GM12872 (cell line): ENCODE results near the gene SMG9.

ENCODE experiments used
- CTCF ChIP-seq: IDR thresholded peaks from 3 replicates; pipeline ENCODE4 v1.5.1; 2011; ENCODE audit warnings: low read depth, mild to moderate bottlenecking, low read length, moderate library complexity; ENCODE audit not compliant: insufficient read depth

The SMG9 gene

GRCh38 chr19:43755256-43755801, 567 bp upstream of the SMG9 start:
- TF ChIP-seq CTCF, result no peak

DNA sequence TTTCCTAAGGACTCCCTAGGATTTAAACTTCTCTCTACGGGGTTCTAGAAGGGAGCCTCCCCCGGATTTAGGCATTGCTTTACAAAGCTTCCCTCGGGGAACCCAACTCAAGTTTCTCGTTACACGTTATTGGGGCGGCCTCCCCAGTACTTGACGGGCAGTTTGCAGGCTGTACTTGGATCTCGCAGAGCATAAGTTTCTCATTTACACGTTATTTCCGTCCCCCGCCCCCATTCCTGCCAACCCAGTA, 584 bp downstream of the SMG9 start:
- TF ChIP-seq CTCF, result no peak

GRCh38 chr19:43752287-43752875, 2.4 kb downstream of the SMG9 start:
- TF ChIP-seq CTCF, result no peak

DNA sequence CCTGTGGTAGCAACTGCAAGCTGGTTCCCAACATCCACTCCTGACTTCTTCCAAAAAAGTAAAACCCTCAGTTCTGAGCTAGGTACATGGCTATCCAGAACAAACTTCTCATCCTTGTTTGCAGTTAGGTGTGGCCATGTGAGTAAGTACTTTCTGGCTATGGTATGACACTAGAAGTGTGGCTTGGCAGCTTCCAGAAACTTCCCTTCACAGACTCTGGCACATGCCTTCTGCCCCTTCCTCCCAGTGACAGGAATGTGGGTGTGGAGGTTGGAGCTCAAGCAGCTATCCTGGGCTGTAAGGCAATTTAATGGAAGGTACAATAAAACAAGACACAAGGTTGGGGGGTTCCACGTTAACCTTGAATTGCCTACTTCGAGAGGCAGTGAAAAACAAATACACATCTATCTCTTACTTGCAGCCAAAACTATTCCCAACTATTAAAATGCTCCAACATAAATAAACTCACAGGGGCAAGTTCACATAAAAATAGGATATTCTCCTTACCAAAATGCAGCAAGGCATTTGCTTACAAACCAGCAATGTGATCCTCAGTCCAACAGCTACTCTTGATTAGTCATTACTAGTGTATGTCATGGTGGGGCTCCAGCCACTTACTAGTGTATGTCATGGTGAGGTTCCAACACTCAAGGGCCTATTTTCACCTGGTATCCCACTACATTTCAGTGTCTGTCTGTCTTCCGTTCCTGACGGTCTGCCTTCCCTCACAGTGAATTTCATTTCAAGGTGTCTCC, 3.1 kb downstream of the SMG9 start:
- TF ChIP-seq CTCF, result no peak

GRCh38 chr19:43749898-43750297, 4.9 kb downstream of the SMG9 start:
- no peak for TF ChIP-seq CTCF

GRCh38 chr19:43749152-43749551, 5.6 kb downstream of the SMG9 start:
- TF ChIP-seq CTCF, result no peak

DNA sequence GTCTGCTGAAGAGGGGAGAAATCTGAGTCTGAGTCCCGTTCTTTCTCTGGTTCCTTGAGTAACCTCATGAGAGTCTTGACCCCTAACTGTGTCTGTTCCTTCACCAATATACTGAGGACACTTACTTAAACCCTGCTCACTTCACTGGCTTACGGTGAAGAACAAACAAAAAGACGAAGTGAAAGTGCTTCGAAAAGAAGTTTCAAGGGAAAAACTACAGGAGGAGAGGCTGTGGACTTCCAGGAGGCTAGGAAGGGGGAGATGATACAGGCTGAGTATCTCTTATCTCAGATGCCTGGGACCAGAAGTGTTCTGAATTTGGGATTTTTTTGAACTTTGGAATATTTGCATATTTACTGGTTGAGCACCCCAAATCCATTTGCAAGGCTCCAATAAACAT, 6.1 kb downstream of the SMG9 start:
- TF ChIP-seq CTCF, result no peak
